ENCODE data around the gene SLC24A2.

GRCh38 chr9:19771446-19771845, 17.4 kb downstream of the SLC24A2 start:
- TF ChIP-seq CTCF (IDR thresholded peaks at IDR 0.05) (no peak), POLR2A (IDR thresholded peaks at IDR 0.05) (no peak), POLR2AphosphoS5 (IDR thresholded peaks at IDR 0.05) (no peak), EP300 (IDR thresholded peaks at IDR 0.05) (no peak)
